Measurements from ENCODE around the gene MX2. TPM values are rescaled to one million over a fixed set of nuclear protein-coding genes. Genes with fewer than 3 reads are reported as not detected.

Gene MX2
- polyA plus RNA-seq, 6 donors from 2014 or later, result 18.4 to 48.2 (median 40.3) TPM

- Mint-ChIP-seq H3K36me3 (no peaks in the 10 kb centered on the region), H3K9me3 (peaks cover 0 to 2% (median 0%) of the 10 kb centered on the region in 7 donors), H3K27me3 (no peaks in the 10 kb centered on the region), H3K4me3 (peak overlapping the region; percentile 74 to 99 (median 94)), H3K27ac (peak overlapping the region; percentile 93 to 100 (median 98)), H3K4me1 (peaks cover 56 to 74% (median 65%) of the 10 kb centered on the region in 3 donors)
- DNase-seq (no peak), ATAC-seq (ENCODE audit: low read depth in 2 of 2) (no peak)
These were observed 1.8 kb downstream of the MX2 start for GRCh38 chr21:41363370-41364270.

GRCh38 chr21:41364308-41364707, 2.5 kb downstream of the MX2 start:
- H3K27me3 Mint-ChIP-seq, result no peaks in the 10 kb centered on the region
- DNase-seq (no peak), ATAC-seq (ENCODE audit: low read depth in 2 of 2) (no peak)
- H3K9me3 Mint-ChIP-seq, result peaks cover 0 to 2% (median 0%) of the 10 kb centered on the region in 7 donors
- H3K4me3 Mint-ChIP-seq, result peak overlapping the region in 3 of 8 donors; percentile 53 to 95 (median 61)
- H3K27ac Mint-ChIP-seq, result peak overlapping the region in 4 of 6 donors; percentile 19 to 99 (median 42)
- H3K4me1 Mint-ChIP-seq, result peaks cover 62 to 81% (median 72%) of the 10 kb centered on the region in 3 donors
- H3K36me3 Mint-ChIP-seq, result no peaks in the 10 kb centered on the region

- H3K27ac Mint-ChIP-seq, result peak overlapping the region in 4 of 6 donors; percentile 54 to 90 (median 82)
- peaks cover 0 to 2% (median 0%) of the 10 kb centered on the region in 7 donors for H3K9me3 Mint-ChIP-seq
- H3K4me3 Mint-ChIP-seq, result peak overlapping the region in 3 of 8 donors; percentile 18 to 95 (median 47)
- H3K27me3 Mint-ChIP-seq, result no peaks in the 10 kb centered on the region
- peaks cover 70 to 93% (median 81%) of the 10 kb centered on the region in 3 donors for H3K4me1 Mint-ChIP-seq
- no peaks in the 10 kb centered on the region for H3K36me3 Mint-ChIP-seq
- DNase-seq (no peak), ATAC-seq (ENCODE audit: low read depth in 2 of 2) (no peak)
These were observed 3.7 kb downstream of the MX2 start for GRCh38 chr21:41365377-41366107.

GRCh38 chr21:41366522-41367151, 4.8 kb downstream of the MX2 start:
- no peak for ATAC-seq (ENCODE audit: low read depth in 2 of 2)
- Mint-ChIP-seq H3K36me3 (no peaks in the 10 kb centered on the region), H3K27ac (peak overlapping the region; percentile 58 to 95 (median 88)), H3K4me3 (peak overlapping the region; percentile 49 to 95 (median 74)), H3K27me3 (no peaks in the 10 kb centered on the region), H3K9me3 (peaks cover 0 to 4% (median 0%) of the 10 kb centered on the region in 7 donors), H3K4me1 (peaks cover 71 to 94% (median 85%) of the 10 kb centered on the region in 3 donors)
- no peak for DNase-seq

GRCh38 chr21:41367301-41367944, 5.6 kb downstream of the MX2 start:
- DNase-seq (no peak), ATAC-seq (ENCODE audit: low read depth in 2 of 2) (no peak)
- peaks cover 0 to 4% (median 0%) of the 10 kb centered on the region in 7 donors for H3K9me3 Mint-ChIP-seq
- H3K4me1 Mint-ChIP-seq, result peaks cover 63 to 88% (median 82%) of the 10 kb centered on the region in 3 donors
- no peaks in the 10 kb centered on the region for H3K36me3 Mint-ChIP-seq
- H3K27ac Mint-ChIP-seq, result peak overlapping the region; percentile 79 to 97 (median 85)
- H3K4me3 Mint-ChIP-seq, result peak overlapping the region; percentile 67 to 91 (median 84)
- H3K27me3 Mint-ChIP-seq, result no peaks in the 10 kb centered on the region

GRCh38 chr21:41367945-41368734, 6.3 kb downstream of the MX2 start:
- peak; percentile 88 to 90 for ATAC-seq (ENCODE audit: low read depth in 2 of 2)
- DNase-seq, result peak; percentile 81
- Mint-ChIP-seq H3K4me1 (peaks cover 58 to 82% (median 76%) of the 10 kb centered on the region in 3 donors), H3K36me3 (no peaks in the 10 kb centered on the region), H3K27me3 (no peaks in the 10 kb centered on the region), H3K9me3 (peaks cover 0 to 4% (median 0%) of the 10 kb centered on the region in 7 donors), H3K4me3 (peak overlapping the region; percentile 67 to 91 (median 84)), H3K27ac (peak overlapping the region; percentile 79 to 97 (median 84))

- ATAC-seq (ENCODE audit: low read depth in 2 of 2), result no peak
- Mint-ChIP-seq H3K9me3 (peaks cover 0 to 4% (median 0%) of the 10 kb centered on the region in 7 donors), H3K27ac (peak overlapping the region; percentile 79 to 97 (median 90)), H3K4me3 (peak overlapping the region; percentile 67 to 91 (median 84)), H3K36me3 (no peaks in the 10 kb centered on the region), H3K4me1 (peaks cover 53 to 76% (median 75%) of the 10 kb centered on the region in 3 donors), H3K27me3 (no peaks in the 10 kb centered on the region)
- DNase-seq, result no peak
These were observed 6.9 kb downstream of the MX2 start for GRCh38 chr21:41368735-41369104.

- DNase-seq, result peak; percentile 54
- Mint-ChIP-seq H3K36me3 (no peaks in the 10 kb centered on the region), H3K27me3 (no peaks in the 10 kb centered on the region), H3K27ac (peak overlapping the region; percentile 79 to 97 (median 93)), H3K4me1 (peaks cover 52 to 73% (median 70%) of the 10 kb centered on the region in 3 donors), H3K4me3 (peak overlapping the region; percentile 67 to 91 (median 84)), H3K9me3 (peaks cover 0 to 4% (median 0%) of the 10 kb centered on the region in 7 donors)
- ATAC-seq (ENCODE audit: low read depth in 2 of 2), result peak; percentile 27 to 40
These were observed 7.5 kb downstream of the MX2 start for GRCh38 chr21:41369105-41369919.

GRCh38 chr21:41369920-41370839, 8.4 kb downstream of the MX2 start:
- Mint-ChIP-seq H3K9me3 (peaks cover 0 to 4% (median 0%) of the 10 kb centered on the region in 7 donors), H3K4me1 (peaks cover 51 to 72% (median 68%) of the 10 kb centered on the region in 3 donors), H3K27me3 (no peaks in the 10 kb centered on the region), H3K27ac (peak overlapping the region in 5 of 6 donors; percentile 62 to 95 (median 79)), H3K4me3 (peak overlapping the region; percentile 67 to 91 (median 84)), H3K36me3 (peaks cover 0 to 7% of the 10 kb centered on the region in 2 donors)
- ATAC-seq (ENCODE audit: low read depth in 2 of 2) (no peak), DNase-seq (peak; percentile 23)

- H3K36me3 Mint-ChIP-seq, result peaks cover 0 to 8% of the 10 kb centered on the region in 2 donors
- H3K4me3 Mint-ChIP-seq, result peak overlapping the region; percentile 44 to 91 (median 76)
- peaks cover 42 to 70% (median 61%) of the 10 kb centered on the region in 3 donors for H3K4me1 Mint-ChIP-seq
These were observed 9.2 kb downstream of the MX2 start for GRCh38 chr21:41370840-41371684.

More at GRCh38 chr21:41370840-41371684, 9.2 kb downstream of the MX2 start:
- ATAC-seq (ENCODE audit: low read depth in 2 of 2), result no peak
- Mint-ChIP-seq H3K9me3 (peaks cover 0 to 4% (median 0%) of the 10 kb centered on the region in 7 donors), H3K27me3 (no peaks in the 10 kb centered on the region), H3K27ac (peak overlapping the region in 5 of 6 donors; percentile 20 to 95 (median 64))
- no peak for DNase-seq
